C1 segment of cervical spinal cord (tissue), 14 donors: ENCODE results near the gene KIAA1328.

Experiments
- DNase-seq, 14 donors: peaks; one replicate each; lab custom pipeline; 2025; lab: John Stamatoyannopoulos, UW

The KIAA1328 gene

GRCh38 chr18:37210781-37211180 is 381.9 kb downstream of the KIAA1328 start:
- DNase-seq = no peak

- no peak for DNase-seq
These were observed 389.2 kb downstream of the KIAA1328 start for GRCh38 chr18:37218022-37218590.

- DNase-seq = no peak
These were observed 390.3 kb downstream of the KIAA1328 start for GRCh38 chr18:37219257-37219656.

- DNase-seq = no peak
These were observed 393.5 kb downstream of the KIAA1328 start for GRCh38 chr18:37222354-37222998.

GRCh38 chr18:37222999-37223378 is 394.1 kb downstream of the KIAA1328 start:
- no peak for DNase-seq

GRCh38 chr18:37225279-37225678 is 396.4 kb downstream of the KIAA1328 start:
- DNase-seq = no peak

- no peak for DNase-seq
These were observed 401.8 kb downstream of the KIAA1328 start for GRCh38 chr18:37230768-37231167.

GRCh38 chr18:37231251-37231650 is 402.3 kb downstream of the KIAA1328 start:
- no peak for DNase-seq

- no peak for DNase-seq
These were observed 406.7 kb downstream of the KIAA1328 start for GRCh38 chr18:37235583-37235982.

GRCh38 chr18:37238282-37239108 is 409.6 kb downstream of the KIAA1328 start:
- DNase-seq = no peak

- no peak for DNase-seq
These were observed 413.2 kb downstream of the KIAA1328 start for GRCh38 chr18:37242091-37242490.

- no peak for DNase-seq
These were observed 414.1 kb downstream of the KIAA1328 start for GRCh38 chr18:37242826-37243560.

- no peak for DNase-seq
These were observed 414.8 kb downstream of the KIAA1328 start for GRCh38 chr18:37243741-37244140.

- DNase-seq = no peak
These were observed 415.7 kb downstream of the KIAA1328 start for GRCh38 chr18:37244618-37245017.

- no peak for DNase-seq
These were observed 417.9 kb downstream of the KIAA1328 start for GRCh38 chr18:37246779-37247340.

GRCh38 chr18:37247497-37248161 is 418.7 kb downstream of the KIAA1328 start:
- no peak for DNase-seq

- DNase-seq = no peak
These were observed 419.4 kb downstream of the KIAA1328 start for GRCh38 chr18:37248281-37248680.

- no peak for DNase-seq
These were observed 420.4 kb downstream of the KIAA1328 start for GRCh38 chr18:37249171-37249886.

GRCh38 chr18:37249895-37250618 is 421.1 kb downstream of the KIAA1328 start:
- DNase-seq = no peak

GRCh38 chr18:37251679-37252078 is 422.8 kb downstream of the KIAA1328 start:
- DNase-seq = no peak
